ENCODE data around the gene G3BP1. TPM values are rescaled to one million over a fixed set of nuclear protein-coding genes. Genes with fewer than 3 reads are reported as not detected.

Gene G3BP1
- polyA plus RNA-seq, 3 donors: 10.6 to 60.6 (median 58.8) TPM

- H3K36me3 Mint-ChIP-seq: peaks cover 22 to 59% of the 10 kb centered on the region in 2 donors
- intact Hi-C loops (cut with micrococcal nuclease): no loop called here
- H3K27me3 Mint-ChIP-seq (ENCODE audit: low read depth in 3 of 3): no peaks in the 10 kb centered on the region
- H4K20me1 ChIP-seq (ENCODE audit: insufficient read depth, low read length): no peaks in the 10 kb centered on the region
- peaks cover 12 to 38% of the 10 kb centered on the region in 2 donors for H3K36me3 ChIP-seq (replicated peaks in 1 of 2; ENCODE audit: control insufficient read depth in 1 of 2, insufficient read depth in 2 of 2, low read length in 2 of 2)
- peaks cover 42 to 48% of the 10 kb centered on the region in 2 donors for H3K4me1 ChIP-seq (ENCODE audit: control insufficient read depth in 1 of 2, insufficient read depth in 2 of 2, low read length in 2 of 2)
- no peak overlapping the region for H2AFZ ChIP-seq (ENCODE audit: insufficient read depth, low read depth, low read length, poor library complexity, severe bottlenecking)
- H3K79me2 ChIP-seq (ENCODE audit: insufficient read depth, low read length): peaks cover 66% of the 10 kb centered on the region
- whole genome bisulfite sequencing (ENCODE audit: insufficient coverage): 96% methylated on average over 4 of the region's 4 CpGs
- no peak overlapping the region for H3K4me3 ChIP-seq (replicated peaks in 1 of 3; ENCODE audit: low read depth in 2 of 3, low read length in 3 of 3)
- no peaks in the 10 kb centered on the region for H3K9me3 Mint-ChIP-seq
- H3K27ac ChIP-seq (ENCODE audit: low read depth in 1 of 2, low read length in 2 of 2): peak overlapping the region; percentile 60 to 77
- peak overlapping the region; percentile 19 for H3K4me2 ChIP-seq (replicated peaks; ENCODE audit: extremely low read depth, low read length, poor library complexity, severe bottlenecking)
- H3K4me3 Mint-ChIP-seq: no peak overlapping the region
- H3K27me3 ChIP-seq (ENCODE audit: control insufficient read depth in 2 of 2, insufficient read depth in 2 of 2, low read length in 2 of 2): no peaks in the 10 kb centered on the region
- no peak for DNase-seq
- no peak for TF ChIP-seq CTCF (IDR thresholded peaks at IDR 0.05)
- no peaks in the 10 kb centered on the region for H3K9me3 ChIP-seq (replicated peaks in 1 of 2; ENCODE audit: control insufficient read depth in 1 of 2, insufficient read depth in 1 of 2, low read length in 2 of 2)
- H3K27ac Mint-ChIP-seq: peak overlapping the region; percentile 77 to 92 (median 84)
- no peak overlapping the region for H3K9ac ChIP-seq (ENCODE audit: insufficient read depth, low read length, poor library complexity, severe bottlenecking)
- peaks cover 54% of the 10 kb centered on the region for H3K4me1 Mint-ChIP-seq
Observed at GRCh38 chr5:151750121-151750520, 21.6 kb upstream of the G3BP1 start.

GRCh38 chr5:151751091-151751490 is 20.7 kb upstream of the G3BP1 start:
- Histone ChIP-seq H3K9ac (ENCODE audit: insufficient read depth, low read length, poor library complexity, severe bottlenecking) (no peak overlapping the region), H3K4me1 (ENCODE audit: control insufficient read depth in 1 of 2, insufficient read depth in 2 of 2, low read length in 2 of 2) (peaks cover 34 to 39% of the 10 kb centered on the region in 2 donors), H3K27ac (ENCODE audit: low read depth in 1 of 2, low read length in 2 of 2) (peak overlapping the region; percentile 60 to 79), H2AFZ (ENCODE audit: insufficient read depth, low read depth, low read length, poor library complexity, severe bottlenecking) (no peak overlapping the region), H3K4me2 (replicated peaks; ENCODE audit: extremely low read depth, low read length, poor library complexity, severe bottlenecking) (no peak overlapping the region), H3K79me2 (ENCODE audit: insufficient read depth, low read length) (peaks cover 76% of the 10 kb centered on the region), H3K36me3 (replicated peaks in 1 of 2; ENCODE audit: control insufficient read depth in 1 of 2, insufficient read depth in 2 of 2, low read length in 2 of 2) (peaks cover 5 to 33% of the 10 kb centered on the region in 2 donors), H3K4me3 (replicated peaks in 1 of 3; ENCODE audit: low read depth in 2 of 3, low read length in 3 of 3) (no peak overlapping the region), H3K9me3 (replicated peaks in 1 of 2; ENCODE audit: control insufficient read depth in 1 of 2, insufficient read depth in 1 of 2, low read length in 2 of 2) (no peaks in the 10 kb centered on the region), H3K27me3 (ENCODE audit: control insufficient read depth in 2 of 2, insufficient read depth in 2 of 2, low read length in 2 of 2) (no peaks in the 10 kb centered on the region), H4K20me1 (ENCODE audit: insufficient read depth, low read length) (peaks cover 4% of the 10 kb centered on the region)
- Mint-ChIP-seq H3K27me3 (ENCODE audit: low read depth in 3 of 3) (no peaks in the 10 kb centered on the region), H3K4me3 (no peak overlapping the region), H3K36me3 (peaks cover 17 to 50% of the 10 kb centered on the region in 2 donors), H3K9me3 (no peaks in the 10 kb centered on the region), H3K27ac (peak overlapping the region; percentile 61 to 90 (median 76)), H3K4me1 (peaks cover 51% of the 10 kb centered on the region)
- DNase-seq: peak; percentile 72 to 85 (median 73)
- intact Hi-C loops (cut with micrococcal nuclease): no loop called here
- TF ChIP-seq CTCF (IDR thresholded peaks at IDR 0.05): no peak
- WGBS (ENCODE audit: insufficient coverage): 14% methylated on average over 3 of the region's 4 CpGs

Data from CD14-positive monocyte (primary cell).